HUES48 (cell line): ENCODE data around the gene CPAMD8.
"Not testable (repeated sequence)": the region's sequence is repeated elsewhere in the genome, so short reads cannot be mapped to it uniquely, and the experiment has no call there.

Experiments used
- H3K27ac ChIP-seq: one replicate; pipeline ENCODE4 v1.7.0; 2013; ENCODE audit warnings: low read depth, low read length, inconsistent platforms
- H3K27me3 ChIP-seq: 2 replicates; pipeline ENCODE4 v1.6.1; 2013; ENCODE audit warnings: mild to moderate bottlenecking, low read length; ENCODE audit not compliant: control insufficient read depth, insufficient read depth
- H3K36me3 ChIP-seq: 2 replicates; pipeline ENCODE4 v1.6.1; 2013; ENCODE audit warnings: low read length; ENCODE audit not compliant: control insufficient read depth, insufficient read depth
- H3K4me1 ChIP-seq: 2 replicates; pipeline ENCODE4 v1.6.1; 2013; ENCODE audit warnings: mild to moderate bottlenecking, low read length; ENCODE audit not compliant: control insufficient read depth, insufficient read depth
- H3K4me3 ChIP-seq: 2 replicates; pipeline ENCODE4 v1.5.1; 2013; ENCODE audit warnings: mild to moderate bottlenecking, low read depth, low read length
- H3K9ac ChIP-seq: 2 replicates; pipeline ENCODE4 v1.6.1; 2013; ENCODE audit warnings: mild to moderate bottlenecking, low read depth, low read length, moderate library complexity
- H3K9me3 ChIP-seq: 2 replicates; pipeline ENCODE4 v1.6.1; 2013; ENCODE audit warnings: low read length; ENCODE audit not compliant: control insufficient read depth, insufficient read depth

Gene CPAMD8

GRCh38 chr19:16878181-16878965 is 148.2 kb downstream of the CPAMD8 start:
- Histone ChIP-seq H3K4me3 (no peak overlapping the region), H3K36me3 (peaks cover 50% of the 10 kb centered on the region), H3K27me3 (no peaks in the 10 kb centered on the region), H3K9me3 (peaks cover 8% of the 10 kb centered on the region), H3K4me1 (no peaks in the 10 kb centered on the region), H3K27ac (no peak overlapping the region), H3K9ac (no peak overlapping the region)

GRCh38 chr19:16877581-16877980 is 149.0 kb downstream of the CPAMD8 start:
- Histone ChIP-seq H3K4me1 (no peaks in the 10 kb centered on the region), H3K27me3 (no peaks in the 10 kb centered on the region), H3K4me3 (no peak overlapping the region), H3K9me3 (peaks cover 4% of the 10 kb centered on the region), H3K36me3 (peaks cover 57% of the 10 kb centered on the region), H3K9ac (no peak overlapping the region), H3K27ac (no peak overlapping the region)

- Histone ChIP-seq H3K4me3 (no peak overlapping the region), H3K36me3 (peaks cover 61% of the 10 kb centered on the region), H3K27ac (no peak overlapping the region), H3K4me1 (no peaks in the 10 kb centered on the region), H3K9me3 (no peaks in the 10 kb centered on the region; the same call in 1 of the 2 replicates), H3K27me3 (no peaks in the 10 kb centered on the region), H3K9ac (no peak overlapping the region)
These were observed 149.7 kb downstream of the CPAMD8 start for GRCh38 chr19:16876904-16877361.

GRCh38 chr19:16875584-16876555 is 150.7 kb downstream of the CPAMD8 start:
- Histone ChIP-seq H3K9me3 (no peaks in the 10 kb centered on the region), H3K27ac (no peak overlapping the region), H3K9ac (no peak overlapping the region), H3K4me3 (no peak overlapping the region), H3K27me3 (no peaks in the 10 kb centered on the region), H3K36me3 (peaks cover 72% of the 10 kb centered on the region), H3K4me1 (no peaks in the 10 kb centered on the region)

- H3K36me3 ChIP-seq: peaks cover 80% of the 10 kb centered on the region
- H3K9ac ChIP-seq, H3K27ac ChIP-seq, H3K4me3 ChIP-seq, H3K27me3 ChIP-seq, H3K9me3 ChIP-seq, H3K4me1 ChIP-seq: not testable (repeated sequence)
These were observed 151.7 kb downstream of the CPAMD8 start for GRCh38 chr19:16874978-16875299.

- Histone ChIP-seq H3K9me3 (no peaks in the 10 kb centered on the region), H3K4me3 (no peak overlapping the region), H3K4me1 (no peaks in the 10 kb centered on the region), H3K27ac (no peak overlapping the region), H3K27me3 (no peaks in the 10 kb centered on the region), H3K9ac (no peak overlapping the region), H3K36me3 (peaks cover 79% of the 10 kb centered on the region)
These were observed 152.2 kb downstream of the CPAMD8 start for GRCh38 chr19:16874250-16874977.

GRCh38 chr19:16873594-16873993 is 153.0 kb downstream of the CPAMD8 start:
- no peak overlapping the region for H3K4me3 ChIP-seq
- no peaks in the 10 kb centered on the region for H3K9me3 ChIP-seq
- H3K27me3 ChIP-seq: no peaks in the 10 kb centered on the region
- no peak overlapping the region for H3K9ac ChIP-seq
- no peaks in the 10 kb centered on the region for H3K4me1 ChIP-seq
- no peak overlapping the region for H3K27ac ChIP-seq
- H3K36me3 ChIP-seq: peaks cover 79% of the 10 kb centered on the region

GRCh38 chr19:16872728-16873127 is 153.9 kb downstream of the CPAMD8 start:
- no peaks in the 10 kb centered on the region for H3K27me3 ChIP-seq
- H3K4me3 ChIP-seq: no peak overlapping the region
- H3K36me3 ChIP-seq: peaks cover 79% of the 10 kb centered on the region
- H3K27ac ChIP-seq: no peak overlapping the region
- H3K4me1 ChIP-seq: no peaks in the 10 kb centered on the region
- H3K9ac ChIP-seq: no peak overlapping the region
- H3K9me3 ChIP-seq: no peaks in the 10 kb centered on the region

GRCh38 chr19:16871871-16872270 is 154.7 kb downstream of the CPAMD8 start:
- H3K9ac ChIP-seq: no peak overlapping the region
- peaks cover 79% of the 10 kb centered on the region for H3K36me3 ChIP-seq
- H3K27me3 ChIP-seq: no peaks in the 10 kb centered on the region
- H3K4me3 ChIP-seq: no peak overlapping the region
- H3K4me1 ChIP-seq: no peaks in the 10 kb centered on the region
- H3K9me3 ChIP-seq: no peaks in the 10 kb centered on the region
- no peak overlapping the region for H3K27ac ChIP-seq

- no peak overlapping the region for H3K4me3 ChIP-seq
- no peaks in the 10 kb centered on the region for H3K27me3 ChIP-seq
- no peaks in the 10 kb centered on the region for H3K9me3 ChIP-seq
- peaks cover 89% of the 10 kb centered on the region for H3K36me3 ChIP-seq
- no peaks in the 10 kb centered on the region for H3K4me1 ChIP-seq
- no peak overlapping the region for H3K9ac ChIP-seq
- no peak overlapping the region for H3K27ac ChIP-seq
These were observed 157.2 kb downstream of the CPAMD8 start for GRCh38 chr19:16869331-16869972.
